GM21717 (cell line): ENCODE results near the gene E4F1.

ENCODE experiments used
- ATAC-seq: cut with Tn5 transposase; IDR thresholded peaks from one replicate; pipeline ENCODE4 v1.9.1; 2021; ENCODE audit warnings: mild to moderate bottlenecking, moderate library complexity; ENCODE audit not compliant: unreplicated experiment

Gene E4F1

GRCh38 chr16:2205967-2206313, 17.5 kb upstream of the E4F1 start:
- peak; percentile 12 for ATAC-seq

- ATAC-seq: no peak
Observed at GRCh38 chr16:2206420-2206779, 17.0 kb upstream of the E4F1 start.

GRCh38 chr16:2206780-2207433, 16.5 kb upstream of the E4F1 start:
- ATAC-seq: no peak

GRCh38 chr16:2207872-2208271, 15.5 kb upstream of the E4F1 start:
- no peak for ATAC-seq

GRCh38 chr16:2208308-2208707, 15.1 kb upstream of the E4F1 start:
- no peak for ATAC-seq

GRCh38 chr16:2208772-2209171, 14.6 kb upstream of the E4F1 start:
- no peak for ATAC-seq

- ATAC-seq: no peak
Observed at GRCh38 chr16:2209258-2210008, 14.0 kb upstream of the E4F1 start.

- ATAC-seq: no peak
Observed at GRCh38 chr16:2210009-2210332, 13.4 kb upstream of the E4F1 start.

- no peak for ATAC-seq
Observed at GRCh38 chr16:2210386-2211365, 12.7 kb upstream of the E4F1 start, which contains the start of gene BRICD5. Gene BRICD5 (minus strand): TSS chr16:2210863. CDS start chr16:2210833, 30 bp downstream.

- ATAC-seq: no peak
Observed at GRCh38 chr16:2211923-2212347, 11.5 kb upstream of the E4F1 start.

- ATAC-seq: no peak
Observed at GRCh38 chr16:2212362-2213324, 10.7 kb upstream of the E4F1 start.

GRCh38 chr16:2213817-2214718, 9.3 kb upstream of the E4F1 start:
- peak; percentile 13 for ATAC-seq

- ATAC-seq: peak; percentile 70
Observed at GRCh38 chr16:2214719-2214968, 8.7 kb upstream of the E4F1 start, which contains the start of gene PGP. Gene PGP (minus strand): TSS chr16:2214840. CDS start chr16:2214777, 63 bp downstream.

- ATAC-seq: no peak
Observed at GRCh38 chr16:2216330-2216729, 7.1 kb upstream of the E4F1 start.

- ATAC-seq: no peak
Observed at GRCh38 chr16:2223942-2224486, 623 bp downstream of the E4F1 start.

GRCh38 chr16:2226245-2226793, 2.9 kb downstream of the E4F1 start:
- ATAC-seq: no peak

- no peak for ATAC-seq
Observed at GRCh38 chr16:2226918-2227317, 3.5 kb downstream of the E4F1 start.

GRCh38 chr16:2228161-2228824, 4.9 kb downstream of the E4F1 start:
- ATAC-seq: no peak
